Retinal pigment epithelial cell (primary cell): Measurements from ENCODE around the gene DAPK2.

Experiments used
- DNase-seq: peaks from one replicate; pipeline ENCODE4 v3.0.0-alpha.2; 2010; ENCODE audit warnings: low read depth
- H3K4me3 ChIP-seq: 2 replicates; pipeline ENCODE4 v1.5.1; 2011; ENCODE audit warnings: mild to moderate bottlenecking, low read length, control low read depth, moderate library complexity
- TF ChIP-seq, protein P1 (sequence below): conservative IDR thresholded peaks from 2 replicates; pipeline ENCODE4 v1.5.1; 2011; ENCODE audit warnings: low read depth, low read length, control low read depth, inconsistent platforms

Gene DAPK2

DNA sequence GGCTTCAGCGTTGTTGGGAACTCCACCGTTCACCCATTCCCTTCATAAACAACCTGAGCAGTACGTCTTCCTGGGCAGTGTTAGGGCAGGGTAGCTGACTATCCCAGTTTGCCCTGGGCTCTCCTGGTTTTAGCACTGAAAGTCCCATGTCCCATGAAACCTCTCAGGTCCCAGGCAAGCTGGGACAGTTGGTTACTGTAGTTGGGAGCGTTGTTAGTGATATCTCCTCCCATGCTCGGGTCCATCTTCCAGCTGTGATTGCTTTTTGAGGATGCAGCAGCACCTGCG is 151.7 kb downstream of the DAPK2 start:
- H3K4me3 ChIP-seq, result no peak overlapping the region
- DNase-seq, result no peak
- TF ChIP-seq, protein P1, sequence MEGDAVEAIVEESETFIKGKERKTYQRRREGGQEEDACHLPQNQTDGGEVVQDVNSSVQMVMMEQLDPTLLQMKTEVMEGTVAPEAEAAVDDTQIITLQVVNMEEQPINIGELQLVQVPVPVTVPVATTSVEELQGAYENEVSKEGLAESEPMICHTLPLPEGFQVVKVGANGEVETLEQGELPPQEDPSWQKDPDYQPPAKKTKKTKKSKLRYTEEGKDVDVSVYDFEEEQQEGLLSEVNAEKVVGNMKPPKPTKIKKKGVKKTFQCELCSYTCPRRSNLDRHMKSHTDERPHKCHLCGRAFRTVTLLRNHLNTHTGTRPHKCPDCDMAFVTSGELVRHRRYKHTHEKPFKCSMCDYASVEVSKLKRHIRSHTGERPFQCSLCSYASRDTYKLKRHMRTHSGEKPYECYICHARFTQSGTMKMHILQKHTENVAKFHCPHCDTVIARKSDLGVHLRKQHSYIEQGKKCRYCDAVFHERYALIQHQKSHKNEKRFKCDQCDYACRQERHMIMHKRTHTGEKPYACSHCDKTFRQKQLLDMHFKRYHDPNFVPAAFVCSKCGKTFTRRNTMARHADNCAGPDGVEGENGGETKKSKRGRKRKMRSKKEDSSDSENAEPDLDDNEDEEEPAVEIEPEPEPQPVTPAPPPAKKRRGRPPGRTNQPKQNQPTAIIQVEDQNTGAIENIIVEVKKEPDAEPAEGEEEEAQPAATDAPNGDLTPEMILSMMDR, result no peak

DNA sequence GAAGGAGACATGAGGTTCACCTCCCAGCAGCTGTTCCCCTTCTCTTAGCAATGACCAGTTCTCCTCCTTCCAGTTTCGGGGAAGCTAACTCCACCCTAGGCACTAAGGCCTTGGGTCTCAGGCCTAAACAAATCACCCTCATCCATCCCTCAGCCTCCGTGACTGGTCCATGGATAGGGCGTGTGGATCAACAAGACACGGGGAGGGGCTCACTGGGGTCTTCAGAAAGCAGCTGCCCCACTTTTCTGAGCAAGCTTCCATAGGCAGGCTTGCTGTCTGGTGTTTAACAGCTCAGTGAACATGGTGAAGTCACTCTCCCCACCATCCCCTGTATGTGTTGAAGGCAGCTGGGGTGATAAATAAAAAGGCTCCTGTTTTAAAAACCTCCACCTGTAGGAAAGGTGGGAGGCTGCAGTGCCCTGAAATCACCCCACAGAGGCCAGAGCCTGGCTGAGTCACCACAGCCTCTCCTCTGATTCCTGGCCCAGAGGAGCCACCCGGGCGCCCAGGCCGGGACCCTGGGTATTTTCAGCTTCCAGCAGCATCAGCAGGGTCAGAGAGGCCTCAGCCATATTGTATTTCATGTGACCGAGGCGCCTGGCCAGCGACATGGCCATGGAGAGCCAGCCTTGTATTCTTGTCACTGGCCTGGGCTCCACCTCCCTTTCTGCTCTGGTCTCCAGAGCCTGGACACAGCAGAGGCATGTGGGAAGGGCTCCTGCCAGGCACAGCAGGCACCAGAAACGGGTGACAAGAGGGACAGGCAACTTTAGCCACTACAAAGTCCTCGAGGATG is 152.2 kb downstream of the DAPK2 start:
- TF ChIP-seq, protein P1, result no peak
- H3K4me3 ChIP-seq, result no peak overlapping the region
- no peak for DNase-seq

DNA sequence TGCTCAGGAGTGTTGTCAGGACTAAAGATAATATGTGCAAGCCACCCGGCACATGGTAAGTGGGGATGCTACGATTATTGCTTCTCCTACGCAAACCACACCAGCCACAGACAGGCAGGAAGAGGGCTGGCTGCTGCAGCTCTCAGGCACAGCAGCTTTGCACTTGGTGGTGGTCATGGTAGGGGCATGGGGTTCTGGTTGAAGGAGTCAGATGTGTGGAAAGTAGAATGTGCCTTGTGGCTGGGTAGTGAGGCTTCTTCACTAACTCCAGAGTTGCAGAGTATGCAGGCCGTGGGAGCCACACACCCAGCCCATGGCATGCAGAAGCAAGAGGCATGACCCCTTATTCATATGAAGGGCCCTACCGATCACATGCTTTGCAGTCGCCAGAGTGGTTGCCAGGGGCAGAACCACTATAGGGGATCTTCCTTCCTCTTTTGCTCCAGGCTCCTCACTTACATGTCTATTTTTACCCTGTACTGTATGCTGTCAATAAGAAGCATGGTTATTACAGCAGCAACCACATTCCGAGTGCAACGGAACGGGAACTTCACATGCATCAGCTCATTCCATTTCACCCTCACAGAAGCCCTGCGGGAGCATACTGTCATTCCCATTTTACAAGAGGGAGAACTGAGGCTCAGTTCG is 153.4 kb downstream of the DAPK2 start:
- no peak for DNase-seq
- TF ChIP-seq, protein P1, result no peak
- no peak overlapping the region for H3K4me3 ChIP-seq

DNA sequence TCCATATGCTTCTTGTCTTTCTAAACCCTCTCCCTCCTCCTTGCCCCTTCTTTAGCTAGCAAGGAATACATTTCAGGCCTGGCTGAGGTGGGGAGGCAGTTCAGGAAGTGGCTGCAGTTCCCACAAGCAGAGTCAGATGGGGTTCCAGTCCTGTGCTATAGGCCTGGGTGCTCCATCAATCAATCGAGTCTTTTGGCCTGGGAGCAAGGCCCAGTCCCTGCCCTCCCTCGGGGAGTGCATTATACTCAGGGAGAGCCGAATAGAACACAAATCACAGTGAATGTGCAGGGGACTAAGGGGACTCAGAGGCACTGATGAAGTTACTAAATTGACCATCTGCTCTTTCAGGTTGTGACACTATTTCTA is 154.5 kb downstream of the DAPK2 start:
- DNase-seq, result no peak
- H3K4me3 ChIP-seq, result no peak overlapping the region
- TF ChIP-seq, protein P1, result no peak

DNA sequence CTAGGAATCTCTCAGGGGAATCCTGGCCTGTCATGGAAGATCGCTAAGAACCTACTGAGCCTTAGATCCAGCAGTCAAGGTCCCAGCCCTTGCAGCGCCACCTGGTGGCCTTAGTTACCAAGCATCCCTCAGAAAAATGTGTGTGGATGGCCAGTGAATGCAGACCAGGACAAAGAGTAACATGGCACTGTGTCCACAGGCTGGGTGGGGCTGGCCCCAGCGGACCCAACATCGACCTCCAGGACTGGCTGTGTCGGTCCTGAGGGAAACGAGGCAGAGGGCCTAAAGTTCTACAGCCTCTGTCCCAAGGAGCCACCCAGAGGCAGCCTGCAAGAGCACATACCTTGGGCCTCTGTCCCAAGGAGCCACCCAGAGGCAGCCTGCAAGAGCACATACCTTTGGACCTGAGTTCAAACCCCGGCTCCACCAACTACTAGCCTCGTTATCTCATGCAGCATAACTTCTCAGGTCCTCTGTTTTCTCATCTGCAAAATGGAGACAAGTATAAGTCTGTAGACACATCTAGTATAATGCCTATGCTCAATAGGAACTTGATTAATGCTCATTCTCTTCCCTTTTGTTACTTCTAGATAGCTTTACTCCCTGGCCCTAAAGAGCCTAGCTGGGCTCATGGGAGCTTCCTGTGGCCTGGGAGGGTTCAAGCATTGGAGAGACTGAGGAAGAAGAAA is 155.1 kb downstream of the DAPK2 start:
- H3K4me3 ChIP-seq, result no peak overlapping the region
- peak; percentile 15 for DNase-seq
- TF ChIP-seq, protein P1, result peak; percentile 91

DNA sequence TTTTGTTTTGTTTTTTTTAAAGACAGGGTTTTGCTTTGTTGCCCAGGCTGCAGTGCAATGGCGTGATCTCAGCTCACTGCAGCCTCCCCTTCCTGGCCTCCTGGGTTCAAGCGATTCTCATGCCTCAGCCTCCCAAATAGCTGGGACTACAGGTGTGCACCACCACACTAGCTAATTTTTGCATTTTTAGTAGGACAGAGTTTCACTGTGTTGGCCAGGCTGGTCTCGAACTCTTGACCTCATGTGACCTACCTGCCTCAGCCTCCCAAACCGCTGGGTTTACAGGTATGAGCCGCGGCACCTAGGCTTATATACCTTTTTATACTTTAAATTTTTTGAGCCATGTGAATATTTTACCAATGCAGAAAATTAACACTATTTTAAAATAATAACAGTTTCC is 155.7 kb downstream of the DAPK2 start:
- H3K4me3 ChIP-seq, result no peak overlapping the region
- DNase-seq, result no peak
- TF ChIP-seq, protein P1, result no peak
